HepG2 (cell line): ENCODE data around the gene PTCD3. TPM values are rescaled to one million over a fixed set of nuclear protein-coding genes. Genes with fewer than 3 reads are reported as not detected.

Experiments
- ATAC-seq: fragments of 200-7000 bp; cut with Tn5 transposase; 3 replicates; pipeline ENCODE4 v1.9.1; 2020; ENCODE audit warnings: mild to moderate bottlenecking, moderate library complexity
- BruUV-seq: library from RNA; stranded (reverse); fragments of 400-500 nt; replicated peaks from 2 replicates; lab custom pipeline; 2021; lab: Mats Ljungman, UMichigan
- CTCF ChIA-PET: fragments of 300-600 bp; formaldehyde crosslinking; extraction: SDS; loops from one replicate; lab custom pipeline; 2021; ENCODE audit warnings: low total read pairs, inconsistent platforms, low intra/inter-chr PET ratio; lab: Yijun Ruan, JAX
- POLR2A ChIA-PET: fragments of 350-600 bp; sonication (Branson Sonifier 250); formaldehyde crosslinking; loops from one replicate; lab custom pipeline; 2020; ENCODE audit warnings: antibody characterized with exemption, inconsistent platforms; lab: Yijun Ruan, JAX
- DNase-seq: peaks from one replicate; pipeline ENCODE4 v3.0.0-alpha.2; 2015; ENCODE audit warnings: low spot score
- FAIRE-seq: peaks from 3 replicates; lab custom pipeline; 2011; peaks lifted over from hg19 to GRCh38; lab: Jason Lieb, UNC
- H2AFZ ChIP-seq: one replicate; pipeline ENCODE4 v1.6.1; 2011; ENCODE audit warnings: low read length, inconsistent platforms
- H3K27ac ChIP-seq: fragments of 300-600 bp; 3 replicates; pipeline ENCODE4 v1.8.0; 2011; ENCODE audit warnings: mixed run types, mild to moderate bottlenecking, mixed read lengths, low read length, inconsistent platforms; ENCODE audit not compliant: insufficient read depth; ENCODE audit errors: extremely low read length
- H3K27me3 ChIP-seq, 2 experiments: fragments of 200-600 bp in 1 of 2; 2 replicates in 1 of 2; 3 replicates in 1 of 2; pipeline versions ENCODE4 v1.6.0 to v1.8.0; 2011; ENCODE audit warnings: low read length in 2 of 2, mild to moderate bottlenecking in 2 of 2, moderate library complexity in 2 of 2, inconsistent platforms in 1 of 2; ENCODE audit not compliant: insufficient read depth in 2 of 2, control insufficient read depth in 1 of 2
- H3K36me3 ChIP-seq, 2 experiments: fragments of 200-600 bp in 1 of 2; replicated peaks in 1 of 2; 2 replicates in 1 of 2; 3 replicates in 1 of 2; pipeline versions ENCODE4 v1.5.1 to v1.8.0; 2011; ENCODE audit warnings: low read length in 2 of 2, inconsistent platforms in 1 of 2; ENCODE audit not compliant: insufficient read depth in 2 of 2, control insufficient read depth in 1 of 2
- H3K4me1 ChIP-seq: 2 replicates; pipeline ENCODE4 v1.5.1; 2012; ENCODE audit warnings: low read length, inconsistent platforms; ENCODE audit not compliant: insufficient read depth
- H3K4me2 ChIP-seq: 2 replicates; pipeline ENCODE4 v1.6.0; 2011; ENCODE audit warnings: low read depth, low read length, inconsistent platforms
- H3K4me3 ChIP-seq, 3 experiments: fragments of 200-600 bp in 1 of 3; sonication (generic), shearing (Covaris generic) in 1 of 3; replicated peaks in 1 of 3; 2 replicates each; pipeline ENCODE4 v1.5.1; 2011 to 2016; ENCODE audit warnings: low read length in 3 of 3, inconsistent platforms in 2 of 3, low read depth in 2 of 3, mild to moderate bottlenecking in 2 of 3, control low read depth in 1 of 3, mixed read lengths in 1 of 3; ENCODE audit not compliant: insufficient read depth in 1 of 3
- H3K79me2 ChIP-seq: one replicate; pipeline ENCODE4 v1.6.1; 2011; ENCODE audit warnings: low read length, inconsistent platforms; ENCODE audit not compliant: insufficient read depth
- H3K9ac ChIP-seq: 2 replicates; pipeline ENCODE4 v1.6.0; 2011; ENCODE audit warnings: mild to moderate bottlenecking, low read depth, low read length, inconsistent platforms; ENCODE audit not compliant: insufficient read depth
- H3K9me3 ChIP-seq: 2 replicates; pipeline ENCODE4 v1.5.1; 2012; ENCODE audit warnings: mild to moderate bottlenecking, low read length
- H4K20me1 ChIP-seq: 2 replicates; pipeline ENCODE4 v1.6.0; 2011; ENCODE audit warnings: inconsistent platforms, mild to moderate bottlenecking, low read length, moderate library complexity; ENCODE audit not compliant: insufficient read depth
- CBX2 ChIP-seq, 2 experiments: fragments of 200-600 bp in 1 of 2; sonication (generic); formaldehyde crosslinking in 1 of 2; IDR thresholded peaks; 2 replicates each; pipeline versions ENCODE4 v1.7.0 to v1.8.1; 2018 to 2022; ENCODE audit warnings: low read depth in 2 of 2, low read length in 1 of 2, mild to moderate bottlenecking in 1 of 2, missing genetic modification reagents in 1 of 2
- NFE2L2 ChIP-seq: fragments of 150-350 bp; IDR thresholded peaks from 2 replicates; pipeline ENCODE4 v1.6.1; 2014; ENCODE audit warnings: low read length
- ZNF253 ChIP-seq: sonication (generic); formaldehyde crosslinking; IDR thresholded peaks from 2 replicates; pipeline ENCODE4 v1.8.0; 2022; ENCODE audit warnings: mild to moderate bottlenecking, missing genetic modification reagents, borderline replicate concordance
- ZNF687 ChIP-seq: sonication (generic); formaldehyde crosslinking; IDR thresholded peaks from 2 replicates; pipeline ENCODE4 v1.5.1; 2020; ENCODE audit warnings: mild to moderate bottlenecking, missing genetic modification reagents, moderate library complexity
- WGBS: methylation state at CpG from one replicate; pipeline ENCODE4 v1.1.6; 2017; ENCODE audit warnings: low lambda C conversion rate; 5-methylcytosine and 5-hydroxymethylcytosine counted together
- in situ Hi-C: cut with HindIII; loops from 2 replicates; pipeline ENCODE4 v1.10.0; 2017; ENCODE audit warnings: low pct_unique_long_range_greater_than_20kb; ENCODE audit not compliant: extremely low pct_ligation_motif_present
- intact Hi-C: fragments of 100-400 bp; cut with micrococcal nuclease; formaldehyde crosslinking; loops from one replicate; pipeline ENCODE4 v1.10.0; 2022; ENCODE audit not compliant: unreplicated experiment
- polyA plus RNA-seq, 8 experiments: library from polyadenylated mRNA; depleted of rRNA in 3 of 8; stranded (reverse) in 7 of 8; unstranded in 1 of 8; fragments of >200 nt; fragmentation: Illumina TruSeq in 4 of 8; extraction: Trizol in 4 of 8; gene quantifications; 2 replicates each; pipeline versions ENCODE4 v1.2.1 to v1.2.3, GENCODE V29; 2011 to 2016; ENCODE audit warnings: low read depth in 4 of 8, missing spikeins in 1 of 8, mixed read lengths in 1 of 8; ENCODE audit not compliant: insufficient read depth in 1 of 8
- total RNA-seq, 5 experiments: library from RNA; depleted of rRNA; stranded (reverse); fragments of >200 nt; fragmentation: Illumina TruSeq; extraction: Trizol; gene quantifications; 2 replicates each; pipeline ENCODE4 v1.2.3, GENCODE V29; 2016; ENCODE audit warnings: low read depth in 1 of 5
- TF ChIP-seq, protein P1 (sequence below): sonication (generic); formaldehyde crosslinking; IDR thresholded peaks from 2 replicates; pipeline ENCODE4 v1.5.0; 2020; ENCODE audit warnings: missing genetic modification reagents, mild to moderate bottlenecking, borderline replicate concordance

Gene PTCD3
- total and polyA plus RNA-seq, 2 of the 13 experiments (the other 11 are each of a cell fraction or from before 2014, with no cell fraction given): 124 to 309 TPM

DNA sequence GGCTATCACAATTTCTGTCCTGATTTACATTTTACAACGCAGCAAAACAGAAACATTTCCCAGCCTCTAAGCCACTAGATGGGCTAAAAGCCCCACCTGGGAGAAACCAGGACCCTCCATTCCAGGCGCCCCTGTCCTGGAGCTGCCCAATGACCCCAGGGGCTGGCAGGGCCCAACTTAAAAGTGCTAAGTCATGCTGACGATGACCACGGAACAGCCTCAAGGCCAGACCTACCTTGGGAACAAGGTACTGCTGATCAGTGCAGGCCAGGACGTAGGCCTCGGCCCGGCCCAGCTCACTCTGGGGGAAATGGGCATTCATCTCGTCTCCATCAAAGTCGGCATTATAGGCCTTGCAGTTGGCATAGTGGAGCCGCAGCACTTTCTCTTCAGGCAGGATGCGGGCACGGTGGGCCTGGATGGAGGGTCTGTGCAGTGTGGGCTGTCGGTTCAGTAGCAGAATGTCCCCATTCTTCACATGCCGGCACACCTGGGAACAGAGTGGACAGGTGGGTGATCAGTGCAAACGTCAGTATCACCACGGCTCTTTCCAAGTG is 36.2 kb upstream of the PTCD3 start:
- TF ChIP-seq ZNF687 (CRISPR knock-in tag): peak; percentile 23; the same call in 1 of the 2 replicates
- peak; percentile 54; the same call in 1 of the 2 replicates for TF ChIP-seq NFE2L2
- TF ChIP-seq ZNF253: peak; percentile 25; the same call in 1 of the 2 replicates
- TF ChIP-seq CBX2 (IDR thresholded peaks at IDR 0.05; ENCODE audit: low read depth, low read length): no peak
- TF ChIP-seq CBX2 (CRISPR knock-in tag; IDR thresholded peaks at IDR 0.05; ENCODE audit: low read depth): no peak
- TF ChIP-seq, protein P1, sequence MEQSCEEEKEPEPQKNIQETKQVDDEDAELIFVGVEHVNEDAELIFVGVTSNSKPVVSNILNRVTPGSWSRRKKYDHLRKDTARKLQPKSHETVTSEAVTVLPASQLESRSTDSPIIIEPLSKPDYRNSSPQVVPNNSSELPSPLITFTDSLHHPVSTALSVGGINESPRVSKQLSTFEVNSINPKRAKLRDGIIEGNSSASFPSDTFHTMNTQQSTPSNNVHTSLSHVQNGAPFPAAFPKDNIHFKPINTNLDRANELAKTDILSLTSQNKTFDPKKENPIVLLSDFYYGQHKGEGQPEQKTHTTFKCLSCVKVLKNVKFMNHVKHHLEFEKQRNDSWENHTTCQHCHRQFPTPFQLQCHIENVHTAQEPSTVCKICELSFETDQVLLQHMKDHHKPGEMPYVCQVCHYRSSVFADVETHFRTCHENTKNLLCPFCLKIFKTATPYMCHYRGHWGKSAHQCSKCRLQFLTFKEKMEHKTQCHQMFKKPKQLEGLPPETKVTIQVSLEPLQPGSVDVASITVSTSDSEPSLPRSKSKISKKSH (CRISPR knock-in tag): no peak
- TF ChIP-seq, all 625 proteins: peak for 3
- H3K9me3 ChIP-seq: no peaks in the 10 kb centered on the region
- H3K9ac ChIP-seq: no peak overlapping the region
- intact Hi-C loops: no loop called here
- ChIA-PET POLR2A (no interaction called here), CTCF (no interaction called here)
- H3K36me3 ChIP-seq: peaks cover 48 to 95% of the 10 kb centered on the region in 2 experiments
- no peak overlapping the region for H3K4me3 ChIP-seq
- no peak overlapping the region for H3K27ac ChIP-seq
- 95% methylated on average over 15 of the region's 16 CpGs for WGBS
- H3K79me2 ChIP-seq: no peaks in the 10 kb centered on the region
- no peak for ATAC-seq
- no peak for FAIRE-seq
- H3K27me3 ChIP-seq: no peaks in the 10 kb centered on the region
- DNase-seq: no peak
- no peak overlapping the region for H2AFZ ChIP-seq
- BruUV-seq: no TSS peak
- no peaks in the 10 kb centered on the region for H3K4me1 ChIP-seq
- H4K20me1 ChIP-seq: no peaks in the 10 kb centered on the region
- in situ Hi-C loops: loop anchor here (10.0 kb wide), 1 partner anchor 335 kb away; no protein-coding TSS in a partner anchor
- no peak overlapping the region for H3K4me2 ChIP-seq
